Activated naive CD8-positive, alpha-beta T cell (primary cell): ENCODE measurements around the gene BAK1.

Experiments used
- H3K27ac Mint-ChIP-seq: one replicate; pipeline ENCODE4 v1.8.0; 2021; ENCODE audit warnings: mixed read lengths
- H3K27me3 Mint-ChIP-seq: one replicate; pipeline ENCODE4 v1.8.0; 2021; ENCODE audit warnings: mixed read lengths
- H3K36me3 Mint-ChIP-seq: one replicate; pipeline ENCODE4 v1.8.0; 2021; ENCODE audit warnings: mixed read lengths
- H3K4me1 Mint-ChIP-seq: one replicate; pipeline ENCODE4 v1.8.0; 2021; ENCODE audit warnings: low read depth, mixed read lengths
- H3K4me3 Mint-ChIP-seq: one replicate; pipeline ENCODE4 v1.8.0; 2021; ENCODE audit warnings: mild to moderate bottlenecking, mixed read lengths
- H3K9me3 Mint-ChIP-seq: one replicate; pipeline ENCODE4 v1.8.0; 2021; ENCODE audit warnings: low read depth, mixed read lengths

BAK1 gene

GRCh38 chr6:33579828-33580714 is at the start of gene BAK1:
Gene BAK1 (minus strand): TSS chr6:33580276. CDS start chr6:33577604, 2,672 bp downstream.
- peaks cover 2% of the 10 kb centered on the region for H3K36me3 Mint-ChIP-seq
- H3K27me3 Mint-ChIP-seq = no peaks in the 10 kb centered on the region
- peak within 1 kb of the TSS; percentile 96 for H3K27ac Mint-ChIP-seq

GRCh38 chr6:33628401-33628964 is 48.4 kb upstream of the BAK1 start:
- Mint-ChIP-seq H3K27ac (no peak overlapping the region), H3K4me3 (no peak overlapping the region), H3K27me3 (no peaks in the 10 kb centered on the region), H3K9me3 (no peaks in the 10 kb centered on the region), H3K4me1 (peaks cover 49% of the 10 kb centered on the region), H3K36me3 (no peaks in the 10 kb centered on the region)

More at GRCh38 chr6:33579828-33580714, at the start of gene BAK1:
- Mint-ChIP-seq H3K4me1 (peaks cover 23% of the 10 kb centered on the region), H3K9me3 (no peaks in the 10 kb centered on the region), H3K4me3 (peak within 1 kb of the TSS; percentile 95)

DNA sequence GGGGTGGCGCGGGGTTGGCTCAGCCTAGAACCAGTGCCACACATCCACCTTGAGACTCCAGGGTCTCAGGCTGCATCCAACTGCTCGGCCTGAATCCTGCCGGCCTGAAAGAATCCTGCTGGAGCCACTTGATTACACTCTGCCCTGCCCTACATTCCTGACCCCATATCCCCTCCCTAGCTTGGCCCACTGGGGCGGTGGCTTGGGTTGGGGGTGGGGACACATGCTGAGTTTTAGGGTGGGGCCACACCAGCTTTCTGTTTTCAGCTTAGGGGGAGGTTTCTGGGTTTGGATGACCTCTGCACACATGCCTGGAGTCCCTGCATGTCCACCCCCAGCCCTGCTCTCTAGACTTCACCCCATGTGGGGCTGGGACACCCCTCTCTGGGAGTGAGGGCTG is 47.8 kb upstream of the BAK1 start:
- H3K36me3 Mint-ChIP-seq = no peaks in the 10 kb centered on the region
- H3K4me3 Mint-ChIP-seq = no peak overlapping the region
- no peaks in the 10 kb centered on the region for H3K9me3 Mint-ChIP-seq
- no peak overlapping the region for H3K27ac Mint-ChIP-seq
- H3K4me1 Mint-ChIP-seq = peaks cover 50% of the 10 kb centered on the region
- H3K27me3 Mint-ChIP-seq = no peaks in the 10 kb centered on the region

DNA sequence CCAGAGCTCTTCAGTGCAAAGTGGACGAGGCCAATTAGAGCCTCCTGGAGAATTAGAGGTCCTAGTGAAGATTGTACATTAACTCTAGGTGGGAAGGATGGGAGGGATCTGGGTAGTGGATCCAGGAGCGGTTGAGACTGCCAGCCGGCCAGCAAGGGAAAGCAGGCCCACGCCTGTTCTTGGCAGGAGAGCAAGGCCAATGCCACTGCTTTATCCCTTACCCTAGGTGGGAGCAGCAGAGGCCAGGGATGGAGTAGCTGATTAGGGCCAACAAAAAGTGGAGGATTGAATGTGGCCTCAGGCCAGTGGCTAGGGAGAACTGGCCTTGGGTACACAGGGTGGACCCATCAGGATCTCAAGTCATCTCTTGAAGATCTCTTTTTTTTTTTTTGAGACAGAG is 44.8 kb upstream of the BAK1 start:
- H3K27ac Mint-ChIP-seq = no peak overlapping the region
- no peaks in the 10 kb centered on the region for H3K36me3 Mint-ChIP-seq
- peaks cover 48% of the 10 kb centered on the region for H3K4me1 Mint-ChIP-seq
- H3K4me3 Mint-ChIP-seq = no peak overlapping the region
- H3K27me3 Mint-ChIP-seq = no peaks in the 10 kb centered on the region
- H3K9me3 Mint-ChIP-seq = no peaks in the 10 kb centered on the region

- peak overlapping the region; percentile 92 for H3K4me3 Mint-ChIP-seq
- no peaks in the 10 kb centered on the region for H3K36me3 Mint-ChIP-seq
- H3K27me3 Mint-ChIP-seq = no peaks in the 10 kb centered on the region
- no peaks in the 10 kb centered on the region for H3K9me3 Mint-ChIP-seq
- H3K4me1 Mint-ChIP-seq = peaks cover 55% of the 10 kb centered on the region
- peak overlapping the region; percentile 10 for H3K27ac Mint-ChIP-seq
Observed at GRCh38 chr6:33623895-33624381, 43.9 kb upstream of the BAK1 start.

GRCh38 chr6:33622456-33623431 is 42.7 kb upstream of the BAK1 start:
- H3K27ac Mint-ChIP-seq = peak overlapping the region; percentile 82
- H3K27me3 Mint-ChIP-seq = no peaks in the 10 kb centered on the region
- H3K4me1 Mint-ChIP-seq = peaks cover 56% of the 10 kb centered on the region
- H3K9me3 Mint-ChIP-seq = no peaks in the 10 kb centered on the region
- H3K36me3 Mint-ChIP-seq = no peaks in the 10 kb centered on the region
- H3K4me3 Mint-ChIP-seq = peak overlapping the region; percentile 92

DNA sequence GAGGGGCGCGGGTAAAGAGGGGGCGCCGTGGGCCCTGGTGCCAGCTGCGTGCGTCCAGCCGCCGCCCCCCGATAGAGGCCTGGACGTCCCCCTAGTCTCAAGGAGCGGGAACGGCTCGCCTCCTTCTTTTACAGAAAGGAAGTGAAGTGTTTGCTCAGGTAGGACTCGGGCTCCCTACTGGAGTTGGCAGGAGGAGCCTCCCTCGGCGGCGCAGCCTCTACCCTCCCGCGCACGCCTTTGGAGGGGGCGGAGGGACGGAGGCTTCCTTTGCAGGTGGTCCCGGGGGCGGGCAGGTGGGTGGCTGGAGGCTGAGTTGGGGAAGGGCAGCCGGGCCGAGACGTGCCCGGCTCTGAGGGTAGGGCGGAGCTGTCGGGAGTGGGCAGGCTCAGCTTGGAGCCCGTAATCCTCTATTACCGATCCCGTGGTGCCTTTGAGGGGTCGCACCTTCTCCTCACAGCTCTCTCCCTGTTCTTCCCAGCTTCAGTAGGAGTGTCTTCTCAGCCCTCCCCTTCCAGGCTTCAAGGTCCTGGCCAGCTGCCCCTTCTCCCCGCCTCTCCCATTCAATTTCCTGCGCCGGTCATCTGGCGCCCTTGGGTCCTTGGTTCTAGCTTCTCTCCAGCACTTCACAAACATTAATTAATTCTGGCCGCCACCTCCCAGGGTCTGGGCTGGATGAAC is 41.8 kb upstream of the BAK1 start:
- peaks cover 56% of the 10 kb centered on the region for H3K4me1 Mint-ChIP-seq
- H3K27me3 Mint-ChIP-seq = no peaks in the 10 kb centered on the region
- H3K27ac Mint-ChIP-seq = peak overlapping the region; percentile 82
- peak overlapping the region; percentile 92 for H3K4me3 Mint-ChIP-seq
- no peaks in the 10 kb centered on the region for H3K9me3 Mint-ChIP-seq
- no peaks in the 10 kb centered on the region for H3K36me3 Mint-ChIP-seq

DNA sequence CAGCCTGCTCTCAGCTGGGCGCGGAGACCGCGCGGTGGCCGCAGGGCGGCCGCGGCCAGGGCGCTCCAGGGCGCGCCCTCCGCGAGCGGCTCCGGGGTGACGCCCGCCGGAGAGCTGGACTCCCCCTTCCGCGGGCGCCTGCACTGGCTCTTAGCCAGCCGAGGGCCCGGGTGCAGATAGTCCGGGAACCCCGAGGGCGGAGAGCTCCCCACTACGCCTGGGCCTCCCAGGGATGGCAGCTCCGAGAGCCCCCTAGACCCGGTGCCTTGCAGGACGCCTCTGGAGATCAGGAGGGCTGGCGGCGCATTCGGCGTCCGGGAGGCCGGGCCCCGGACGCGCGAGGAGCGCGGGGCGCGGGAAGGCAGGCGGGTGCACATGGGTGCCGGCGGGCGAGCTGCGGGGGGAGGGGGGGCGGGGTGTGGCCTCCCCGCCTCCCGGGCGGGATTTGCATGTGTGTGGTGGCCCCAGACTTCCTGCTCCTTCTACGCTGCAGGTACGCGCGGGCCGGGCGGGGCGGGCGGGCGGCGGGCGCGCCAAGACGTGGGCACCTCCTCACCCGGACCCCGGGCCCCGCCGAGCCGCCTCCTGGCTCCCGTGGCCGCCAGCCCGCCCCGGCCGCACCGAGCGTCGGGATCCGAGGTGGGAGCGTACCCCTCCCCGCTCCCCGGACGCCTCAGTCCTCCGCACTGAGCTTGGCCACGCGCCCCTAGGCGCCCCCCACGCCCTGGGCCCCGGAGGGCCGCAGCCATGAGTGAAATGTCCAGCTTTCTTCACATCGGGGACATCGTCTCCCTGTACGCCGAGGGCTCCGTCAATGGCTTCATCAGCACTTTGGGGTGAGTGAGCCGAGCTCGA is 41.0 kb upstream of the BAK1 start, which contains the start of gene ITPR3:
ITPR3 (plus strand) TSS at position 467 of the 855 bp plus-strand sequence; CDS start at position 748, 281 bp downstream.
- Mint-ChIP-seq H3K4me1 (peaks cover 60% of the 10 kb centered on the region), H3K9me3 (no peaks in the 10 kb centered on the region)

DNA sequence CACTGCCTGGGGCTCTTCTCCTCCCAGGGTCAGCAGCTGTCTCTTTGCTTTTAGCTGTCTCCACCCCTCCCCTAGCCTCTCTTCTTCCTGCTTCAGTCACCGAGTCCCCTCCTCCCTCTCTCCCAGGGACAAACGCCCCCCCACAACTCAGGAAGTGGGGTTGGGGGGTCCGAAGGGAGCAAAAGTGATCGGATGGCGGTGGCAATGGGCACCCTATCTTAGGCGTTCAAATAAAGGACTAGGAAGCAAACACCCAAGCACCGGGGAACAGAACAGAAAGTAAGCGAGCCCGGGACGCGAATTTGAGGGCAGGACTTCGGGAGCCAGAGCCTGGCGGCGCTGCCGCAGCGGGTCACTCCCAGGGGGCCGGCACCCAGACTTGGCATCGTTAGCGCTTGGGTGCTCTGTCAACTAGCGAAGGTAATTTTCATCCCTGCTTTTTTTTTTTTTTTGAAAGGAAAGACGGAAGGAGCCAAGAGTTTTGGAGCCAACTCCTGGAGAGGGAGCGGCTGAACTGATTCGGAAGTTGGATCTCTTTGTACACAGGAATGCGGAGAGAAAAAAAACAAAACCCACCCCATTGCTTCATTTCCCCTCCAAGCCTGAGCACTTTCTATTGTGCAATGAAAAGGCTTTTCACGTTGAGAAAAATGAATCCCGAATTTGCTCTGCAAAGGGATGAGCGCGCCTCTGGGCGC is 40.2 kb upstream of the BAK1 start:
- H3K27me3 Mint-ChIP-seq = no peaks in the 10 kb centered on the region
- peak overlapping the region; percentile 76 for H3K27ac Mint-ChIP-seq
- no peaks in the 10 kb centered on the region for H3K36me3 Mint-ChIP-seq
- H3K4me1 Mint-ChIP-seq = peaks cover 57% of the 10 kb centered on the region
- H3K4me3 Mint-ChIP-seq = peak overlapping the region; percentile 89
- H3K9me3 Mint-ChIP-seq = no peaks in the 10 kb centered on the region

More for the DNA sequence above, 41.0 kb upstream of the BAK1 start, which contains the start of gene ITPR3:
- Mint-ChIP-seq H3K36me3 (no peaks in the 10 kb centered on the region), H3K4me3 (peak within 1 kb of the TSS; percentile 92), H3K27ac (peak within 1 kb of the TSS; percentile 82), H3K27me3 (no peaks in the 10 kb centered on the region)

DNA sequence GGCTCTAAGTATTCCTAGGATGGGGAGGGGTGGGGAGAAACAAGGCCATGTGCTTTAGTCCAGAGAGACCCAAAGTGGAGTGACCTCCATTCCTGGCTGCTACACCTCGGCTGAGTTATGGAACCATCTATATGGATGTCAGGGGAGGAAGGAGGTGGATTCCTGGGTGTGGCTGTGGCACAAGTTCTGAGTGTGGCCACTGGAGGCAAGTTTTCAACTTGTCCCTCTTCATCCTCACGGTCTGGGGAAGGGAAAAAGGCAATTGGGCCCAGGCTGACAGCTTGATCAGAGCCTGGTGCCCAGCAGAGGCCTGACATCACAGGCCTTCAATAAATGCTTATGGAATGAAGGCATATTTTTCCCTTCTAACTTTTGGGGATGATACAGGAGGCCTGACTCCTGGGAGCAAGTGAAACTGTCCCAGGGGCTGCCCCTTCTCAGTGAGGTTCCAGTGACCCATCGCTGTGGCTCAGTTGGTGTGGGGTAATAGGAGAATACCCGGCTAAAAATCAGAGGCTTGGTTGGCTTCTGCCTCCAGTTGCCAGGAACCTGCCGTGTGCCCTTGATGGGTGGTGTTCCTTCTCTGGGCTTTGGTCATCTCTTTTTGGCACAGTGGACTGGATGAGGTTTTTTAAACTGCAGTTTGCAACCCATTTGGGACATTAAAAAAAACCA is 39.2 kb upstream of the BAK1 start:
- Mint-ChIP-seq H3K4me1 (peaks cover 49% of the 10 kb centered on the region), H3K27me3 (no peaks in the 10 kb centered on the region), H3K36me3 (no peaks in the 10 kb centered on the region)

DNA sequence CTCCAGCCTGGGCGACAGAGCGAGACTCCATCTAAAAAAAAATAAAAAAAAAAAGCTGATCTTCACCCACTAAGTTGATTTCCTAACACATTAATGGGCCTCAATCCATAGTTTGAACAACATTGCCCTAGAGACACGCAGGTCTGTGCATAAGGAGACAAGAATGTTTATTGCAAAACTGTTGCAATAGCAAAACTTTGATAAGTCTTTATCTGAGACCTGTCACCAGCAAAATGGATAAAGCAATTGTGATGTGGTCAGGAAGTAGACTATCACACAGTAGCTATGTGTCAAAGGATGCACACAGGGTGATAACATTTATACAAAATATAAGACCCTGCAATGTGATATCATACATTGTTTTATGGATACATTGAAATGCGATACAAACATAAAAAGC is 36.8 kb upstream of the BAK1 start:
- Mint-ChIP-seq H3K27ac (peak overlapping the region; percentile 34), H3K4me3 (no peak overlapping the region), H3K4me1 (peaks cover 27% of the 10 kb centered on the region), H3K27me3 (no peaks in the 10 kb centered on the region), H3K36me3 (no peaks in the 10 kb centered on the region), H3K9me3 (no peaks in the 10 kb centered on the region)

More for the DNA sequence above, 39.2 kb upstream of the BAK1 start:
- Mint-ChIP-seq H3K27ac (no peak overlapping the region), H3K9me3 (no peaks in the 10 kb centered on the region), H3K4me3 (peak overlapping the region; percentile 89)

GRCh38 chr6:33616113-33616512 is 36.0 kb upstream of the BAK1 start:
- Mint-ChIP-seq H3K4me3 (no peak overlapping the region), H3K9me3 (no peaks in the 10 kb centered on the region)

More at GRCh38 chr6:33616113-33616512, 36.0 kb upstream of the BAK1 start:
- Mint-ChIP-seq H3K36me3 (no peaks in the 10 kb centered on the region), H3K4me1 (peaks cover 27% of the 10 kb centered on the region), H3K27ac (no peak overlapping the region), H3K27me3 (no peaks in the 10 kb centered on the region)
